NCI-H1092 (cell line): ENCODE results near the gene CELA2A.
"Not testable (repeated sequence)": the region's sequence is repeated elsewhere in the genome, so short reads cannot be mapped to it uniquely, and the experiment has no call there.

ENCODE experiments used
- DNase-seq: peaks from one replicate; lab custom pipeline; 2025; lab: John Stamatoyannopoulos, UW

Gene CELA2A

GRCh38 chr1:15425521-15425920 is 31.0 kb upstream of the CELA2A start:
- no peak for DNase-seq

GRCh38 chr1:15425958-15426357 is 30.6 kb upstream of the CELA2A start:
- DNase-seq = no peak

DNA sequence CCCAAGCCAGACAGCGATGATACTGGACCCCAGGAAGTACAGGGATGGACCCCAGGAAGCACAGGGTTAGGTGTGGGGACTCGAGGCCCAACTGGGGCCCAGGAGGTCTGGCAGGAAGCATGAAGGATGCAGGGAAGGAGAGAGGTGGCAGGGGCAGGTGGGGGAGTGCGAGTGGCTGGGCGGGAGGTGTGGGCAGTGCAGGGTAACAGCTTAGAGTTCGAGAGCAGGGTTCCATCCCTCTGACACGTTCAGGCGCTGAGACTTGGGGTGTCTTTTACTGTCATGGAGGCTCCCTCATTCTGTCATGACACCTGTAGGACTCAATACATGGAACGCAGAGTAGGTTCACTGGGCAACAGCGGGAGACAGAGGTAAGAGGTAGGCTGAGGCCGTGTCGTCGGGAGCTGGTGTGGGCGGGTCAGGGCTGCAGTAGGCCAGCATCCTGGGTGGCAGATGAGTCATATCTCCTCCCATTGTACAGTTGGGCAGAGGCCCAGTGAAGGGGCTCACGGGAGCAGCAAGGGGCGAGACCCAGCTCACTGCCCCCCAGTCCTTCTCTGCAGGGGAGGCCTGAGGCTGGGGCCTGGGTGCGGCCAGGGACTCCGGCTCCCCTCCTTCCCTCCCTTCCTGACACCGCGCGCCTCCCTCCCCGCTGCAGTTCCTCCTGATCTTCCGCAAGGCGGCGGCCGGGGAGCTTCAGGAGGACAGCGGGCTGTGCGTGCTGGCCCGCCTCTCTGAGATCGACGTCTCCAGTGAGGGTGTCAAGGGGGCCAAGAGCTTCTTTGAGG is 29.8 kb upstream of the CELA2A start:
- DNase-seq = no peak

DNA sequence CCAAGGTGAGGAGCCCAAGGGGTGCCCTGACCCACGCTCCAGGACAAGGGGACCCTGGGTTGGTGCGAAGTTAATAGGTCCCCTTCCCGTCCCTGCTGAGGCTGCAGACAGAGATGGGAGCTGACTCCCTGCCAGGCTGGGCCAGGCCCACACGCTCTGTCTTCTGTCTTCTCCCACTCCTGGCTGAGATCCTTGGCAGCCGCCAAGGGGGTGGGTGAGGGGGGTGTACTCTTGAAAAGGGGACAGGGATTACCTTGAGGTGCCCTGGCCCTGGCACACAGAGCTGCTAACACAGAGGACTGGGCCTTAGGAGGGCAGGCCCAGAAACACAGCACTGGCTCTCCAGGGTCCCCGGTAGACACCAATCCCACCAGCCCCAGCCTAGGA is 29.3 kb upstream of the CELA2A start:
- DNase-seq = no peak

GRCh38 chr1:15428252-15428651 is 28.3 kb upstream of the CELA2A start:
- DNase-seq = not testable (repeated sequence)

DNA sequence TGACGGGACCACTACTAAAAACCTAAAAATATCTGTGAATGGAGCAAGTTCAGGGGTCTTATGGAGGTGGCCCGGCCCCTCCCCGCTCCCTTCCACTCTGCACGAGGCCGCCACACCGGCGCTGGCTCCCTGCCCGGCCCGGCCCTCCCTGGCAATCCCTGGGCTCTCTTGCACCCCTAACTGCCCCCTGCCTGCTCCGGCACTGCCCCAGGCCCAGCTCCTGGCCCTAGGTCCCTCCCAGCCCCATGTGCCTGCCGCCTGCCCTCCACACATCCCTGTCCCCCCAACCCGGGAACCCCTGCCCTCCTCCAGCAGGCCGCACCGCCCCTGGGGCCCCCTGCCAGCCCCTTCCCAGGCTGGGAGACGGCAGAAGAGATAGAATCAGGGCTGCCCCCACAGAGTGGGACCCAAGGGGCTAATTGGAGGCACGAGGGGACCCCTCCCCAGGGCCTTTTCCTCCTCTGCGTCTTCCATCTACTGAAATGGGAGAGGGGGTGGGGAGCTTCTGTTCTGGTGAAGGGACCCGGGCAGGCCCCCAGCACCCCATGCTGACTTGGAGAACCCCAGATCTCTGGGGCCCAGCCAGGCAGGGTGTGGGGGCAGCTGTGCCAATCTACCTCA is 27.6 kb upstream of the CELA2A start:
- DNase-seq = no peak

- DNase-seq = no peak
Measured at GRCh38 chr1:15429701-15430149, 26.8 kb upstream of the CELA2A start.

DNA sequence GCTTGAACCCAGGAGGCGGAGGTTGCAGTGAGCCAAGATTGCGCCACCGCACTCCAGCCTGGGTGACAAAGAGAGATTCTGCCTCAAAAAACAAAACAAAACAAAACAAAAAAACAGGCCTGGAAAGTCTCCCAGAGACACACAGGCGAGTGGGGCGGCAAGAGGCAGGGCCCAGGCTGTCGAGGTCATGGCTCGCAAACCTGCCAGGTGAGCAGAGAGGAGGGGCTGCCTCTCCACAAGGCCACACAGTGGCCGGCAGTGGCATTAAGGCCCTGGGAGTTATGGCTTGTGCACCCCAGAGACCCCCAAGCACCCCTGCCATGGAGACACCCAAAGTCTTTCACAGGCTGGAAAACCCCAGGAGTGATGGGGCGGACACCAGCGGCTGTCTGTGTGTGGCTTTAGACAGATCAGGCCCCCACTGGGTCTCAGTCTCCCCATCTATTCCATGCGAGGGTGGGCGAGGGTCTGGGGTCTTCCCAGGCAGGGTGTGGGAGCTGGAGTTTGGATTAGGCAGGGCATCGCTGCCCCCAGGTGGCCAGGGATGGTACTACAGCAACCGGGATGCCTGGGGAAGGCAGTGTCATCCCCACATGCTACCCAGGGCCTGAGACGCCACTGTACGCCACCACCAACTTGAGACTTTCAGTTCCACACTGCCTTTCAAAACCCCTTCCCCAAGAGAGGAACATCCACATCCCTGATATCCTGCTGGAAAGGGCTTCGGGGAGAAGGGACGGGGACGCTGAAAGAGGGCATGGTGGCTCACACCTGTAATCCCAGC is 25.6 kb upstream of the CELA2A start:
- peak; percentile 36 for DNase-seq

DNA sequence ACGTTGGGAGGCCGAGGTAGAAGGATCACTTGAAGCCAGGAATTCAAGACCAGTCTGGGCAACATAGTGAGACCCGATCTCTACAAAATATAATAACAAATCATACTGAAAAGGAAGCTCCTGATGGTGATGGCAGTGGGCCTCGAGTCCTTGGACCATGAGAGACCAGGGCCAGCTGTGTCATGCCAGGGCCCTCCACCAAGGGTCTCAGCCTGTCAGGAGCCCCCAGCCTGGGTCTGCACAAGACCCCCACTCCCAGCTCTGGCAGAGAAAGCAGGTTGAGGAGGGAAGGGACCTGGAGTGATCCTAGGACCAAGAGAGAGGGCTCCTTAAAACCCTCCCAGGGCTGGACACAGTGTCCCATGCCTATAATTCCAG is 25.0 kb upstream of the CELA2A start:
- DNase-seq = no peak

DNA sequence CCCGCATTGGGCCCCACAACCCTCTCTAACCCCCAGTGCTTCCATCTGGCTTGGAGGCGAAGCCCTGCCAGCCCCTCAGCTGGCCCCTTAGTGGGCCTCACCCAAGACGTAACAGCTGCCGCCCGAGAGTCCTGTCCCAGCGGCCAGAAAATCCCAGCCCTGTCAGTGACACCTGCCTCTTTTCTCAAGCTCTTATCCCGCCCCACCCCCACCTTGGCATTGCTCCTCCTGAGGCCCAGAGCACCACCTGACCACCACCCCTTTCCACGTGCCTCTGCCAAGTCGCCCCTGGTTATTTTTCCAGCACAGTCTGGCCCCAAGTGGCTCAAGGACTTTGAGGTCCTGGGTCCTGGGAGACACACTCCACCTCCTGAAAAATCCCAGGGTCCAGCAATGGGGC is 24.2 kb upstream of the CELA2A start:
- peak; percentile 26 for DNase-seq

DNA sequence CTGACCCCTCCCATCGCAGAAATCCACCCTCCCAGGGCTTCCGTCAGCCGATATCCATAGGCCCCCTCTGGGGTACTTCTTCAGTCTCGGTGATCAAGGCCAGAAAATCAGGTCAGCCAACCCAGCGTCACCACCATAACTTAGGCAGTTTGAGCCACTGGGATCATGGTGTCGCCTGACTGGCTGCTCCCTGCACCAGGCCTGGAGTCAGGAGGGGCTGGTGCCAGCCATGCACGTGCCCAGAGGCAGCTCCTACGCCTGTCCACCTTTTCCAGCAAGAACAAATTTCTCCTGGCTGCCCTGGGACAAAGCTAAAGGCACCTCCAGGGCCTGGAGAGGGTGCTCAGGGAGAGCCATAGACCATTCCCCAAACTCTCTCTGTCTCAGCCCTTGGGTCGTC is 23.1 kb upstream of the CELA2A start:
- DNase-seq = no peak

DNA sequence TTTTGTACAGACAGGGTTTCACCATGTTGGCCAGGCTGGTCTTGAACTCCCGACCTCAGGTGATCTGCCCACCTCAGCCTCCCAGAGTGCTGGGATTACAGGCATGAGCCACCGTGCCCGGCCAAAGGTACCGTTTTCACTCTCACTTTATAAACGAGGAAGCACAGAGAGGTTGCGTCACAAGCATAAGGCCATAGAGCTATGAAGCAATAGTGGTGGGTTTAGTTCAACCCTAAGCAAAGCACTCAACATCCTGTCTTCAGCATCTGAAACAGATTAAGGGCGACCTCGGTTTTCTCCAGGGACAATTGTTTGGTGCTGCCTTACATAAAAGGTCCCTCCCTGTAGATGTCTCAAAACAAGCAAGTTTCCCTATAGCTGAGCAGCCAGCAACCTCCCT is 21.8 kb upstream of the CELA2A start:
- not testable (repeated sequence) for DNase-seq

DNA sequence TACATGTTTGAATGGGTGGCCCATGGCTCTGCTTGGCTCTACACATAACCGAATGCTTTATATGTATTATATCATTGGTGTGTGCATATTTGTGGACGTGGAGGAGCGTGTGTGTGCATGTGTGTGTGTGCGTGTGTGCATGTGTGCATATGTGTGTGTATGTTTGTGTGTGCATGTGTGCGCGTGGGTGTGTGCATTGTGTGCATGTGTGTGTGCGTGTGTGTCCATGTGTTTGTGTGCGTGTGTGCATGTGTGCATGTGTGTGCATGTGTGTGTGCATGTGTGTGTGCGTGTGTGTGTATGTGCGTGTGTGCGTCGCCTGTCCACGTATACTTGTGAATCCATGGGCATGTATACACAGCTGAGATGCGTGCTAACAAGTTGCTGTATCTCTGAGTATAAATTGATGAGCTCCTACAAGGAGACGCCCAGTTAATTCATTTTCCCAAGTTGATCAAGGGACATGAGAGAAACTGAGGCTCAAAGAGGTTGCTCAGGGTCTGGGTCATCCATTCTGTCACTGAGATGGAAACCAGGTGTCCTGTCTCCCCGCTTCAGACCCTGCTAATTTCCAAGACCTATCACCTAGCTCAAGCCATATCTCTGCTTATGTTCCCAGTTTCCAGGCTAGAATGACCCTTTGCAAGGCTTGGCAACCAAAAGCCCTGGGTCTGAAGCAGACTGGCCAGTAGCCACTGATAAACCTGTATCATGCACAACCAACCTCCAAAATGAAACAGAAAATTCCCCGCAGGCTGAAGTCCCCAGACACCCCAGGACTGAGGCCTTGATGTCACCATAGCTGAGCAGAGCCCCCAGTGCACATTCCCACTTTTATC is 21.1 kb upstream of the CELA2A start:
- DNase-seq = no peak

GRCh38 chr1:15436881-15437442 is 19.6 kb upstream of the CELA2A start:
- DNase-seq = peak; percentile 20

DNA sequence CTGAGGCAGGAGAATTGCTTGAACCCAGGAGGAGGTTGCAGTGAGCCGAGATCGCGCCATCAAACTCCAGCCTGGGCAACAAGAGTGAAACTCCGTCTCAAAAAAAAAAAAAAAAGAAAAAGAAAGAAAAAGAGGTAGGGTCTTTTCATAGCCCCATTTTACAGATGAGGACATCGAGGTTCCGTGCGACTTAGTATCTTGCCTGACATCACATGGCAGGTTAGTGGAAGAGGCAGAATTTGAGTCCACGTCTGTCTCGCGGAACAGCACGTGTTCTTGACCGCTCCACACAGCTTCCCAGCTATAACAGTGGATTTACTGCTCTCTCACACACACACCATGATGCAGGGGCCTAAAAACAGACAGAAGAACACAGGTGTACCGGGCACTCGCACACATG is 17.2 kb upstream of the CELA2A start:
- DNase-seq = no peak

DNA sequence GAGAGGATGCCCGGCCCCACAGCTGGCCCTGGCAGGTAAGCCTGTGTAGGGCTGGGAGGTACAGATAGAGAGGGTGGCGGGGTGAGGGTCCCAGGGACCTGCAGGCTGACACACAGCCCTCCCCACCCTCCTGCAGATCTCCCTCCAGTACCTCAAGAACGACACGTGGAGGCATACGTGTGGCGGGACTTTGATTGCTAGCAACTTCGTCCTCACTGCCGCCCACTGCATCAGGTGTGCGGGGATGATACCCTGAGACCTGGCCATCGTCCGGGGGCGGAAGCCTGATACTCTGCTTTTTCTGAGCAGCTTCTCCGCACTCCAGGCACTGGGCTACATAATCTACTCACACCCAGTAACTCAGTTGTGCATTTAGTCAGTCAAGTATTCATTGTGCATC is 16.2 kb upstream of the CELA2A start:
- DNase-seq = no peak

- no peak for DNase-seq
Measured at GRCh38 chr1:15441247-15441646, 15.3 kb upstream of the CELA2A start.

DNA sequence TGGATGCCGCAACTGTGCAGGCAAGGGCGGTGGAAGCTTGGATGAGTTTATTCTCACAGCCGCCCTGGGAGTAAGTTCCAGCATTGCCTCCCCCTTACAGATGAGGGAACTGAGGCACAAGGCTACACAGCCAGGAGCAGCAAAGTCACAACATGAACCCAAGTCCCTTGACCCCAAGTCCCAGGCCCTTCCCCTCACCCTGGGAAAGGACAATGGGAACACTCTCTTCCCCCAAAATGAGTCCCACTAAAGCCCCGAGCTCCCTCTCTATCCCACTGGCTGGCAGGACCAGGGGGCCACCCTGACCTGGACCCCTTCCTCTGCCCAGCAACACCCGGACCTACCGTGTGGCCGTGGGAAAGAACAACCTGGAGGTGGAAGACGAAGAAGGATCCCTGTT is 14.4 kb upstream of the CELA2A start:
- DNase-seq = no peak

- no peak for DNase-seq
Measured at GRCh38 chr1:15442759-15443158, 13.8 kb upstream of the CELA2A start.

GRCh38 chr1:15443281-15443680 is 13.3 kb upstream of the CELA2A start:
- no peak for DNase-seq

- no peak for DNase-seq
Measured at GRCh38 chr1:15444468-15445389, 11.8 kb upstream of the CELA2A start.
